Liver (tissue), 3 donors: Measurements from ENCODE around the gene VPREB1.
"Not testable (repeated sequence)": the region's sequence is repeated elsewhere in the genome, so short reads cannot be mapped to it uniquely, and the experiment has no call there.

Experiments used
- FOXA1 ChIP-seq: IDR thresholded peaks from 2 replicates; pipeline ENCODE4 v1.6.1; 2016; ENCODE audit warnings: antibody characterized with exemption
- JUND ChIP-seq, 2 donors: IDR thresholded peaks; 2 replicates each; pipeline ENCODE4 v1.6.1; 2016; ENCODE audit warnings: antibody characterized with exemption in 2 of 2
- YY1 ChIP-seq: IDR thresholded peaks from 2 replicates; pipeline ENCODE4 v1.6.1; 2016; ENCODE audit warnings: antibody characterized with exemption, mild to moderate bottlenecking
- TF ChIP-seq, protein P1 (sequence below): fragments of 150-350 bp; IDR thresholded peaks from 2 replicates; pipeline ENCODE4 v1.5.1; 2017; ENCODE audit warnings: improper control_type of control experiment, low read depth, low read length; ENCODE audit not compliant: missing input control
- TF ChIP-seq, protein P2 (sequence below): IDR thresholded peaks from 2 replicates; pipeline ENCODE4 v1.6.1; 2016; ENCODE audit warnings: antibody characterized with exemption
- donor health status: healthy.
- donor health status: healthy.

DNA sequence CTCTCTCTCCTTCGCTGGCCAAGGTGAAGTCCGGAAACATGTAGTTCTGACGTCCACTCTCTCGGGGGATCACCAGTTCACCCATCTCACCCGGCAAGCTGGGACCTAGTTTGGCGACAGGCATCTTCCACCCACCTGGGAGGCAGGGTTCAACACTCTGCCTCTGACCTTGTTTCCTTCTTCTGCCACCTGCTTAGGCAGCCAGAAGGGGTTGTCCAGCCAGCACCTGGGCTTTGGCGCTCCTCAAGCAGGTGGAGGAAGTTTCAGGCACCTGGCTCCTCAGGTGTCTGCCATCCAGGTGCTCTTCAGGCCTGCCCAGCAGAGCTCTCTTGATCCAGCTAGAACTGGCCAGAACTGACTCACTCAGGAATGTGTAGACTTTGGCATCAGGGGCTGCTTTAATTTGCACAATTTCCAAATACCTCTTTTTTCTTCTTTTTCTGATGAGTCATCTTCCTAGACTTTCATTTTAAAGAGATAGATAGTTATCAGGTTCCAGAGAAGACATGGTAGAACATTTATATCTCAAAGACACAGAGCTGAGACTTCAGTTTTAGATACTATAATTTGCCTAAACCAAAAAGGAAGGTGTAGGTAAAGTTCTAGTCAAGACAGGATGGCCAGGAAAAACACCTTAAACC lies 25.6 kb downstream of the VPREB1 start:
- TF ChIP-seq, protein P1, sequence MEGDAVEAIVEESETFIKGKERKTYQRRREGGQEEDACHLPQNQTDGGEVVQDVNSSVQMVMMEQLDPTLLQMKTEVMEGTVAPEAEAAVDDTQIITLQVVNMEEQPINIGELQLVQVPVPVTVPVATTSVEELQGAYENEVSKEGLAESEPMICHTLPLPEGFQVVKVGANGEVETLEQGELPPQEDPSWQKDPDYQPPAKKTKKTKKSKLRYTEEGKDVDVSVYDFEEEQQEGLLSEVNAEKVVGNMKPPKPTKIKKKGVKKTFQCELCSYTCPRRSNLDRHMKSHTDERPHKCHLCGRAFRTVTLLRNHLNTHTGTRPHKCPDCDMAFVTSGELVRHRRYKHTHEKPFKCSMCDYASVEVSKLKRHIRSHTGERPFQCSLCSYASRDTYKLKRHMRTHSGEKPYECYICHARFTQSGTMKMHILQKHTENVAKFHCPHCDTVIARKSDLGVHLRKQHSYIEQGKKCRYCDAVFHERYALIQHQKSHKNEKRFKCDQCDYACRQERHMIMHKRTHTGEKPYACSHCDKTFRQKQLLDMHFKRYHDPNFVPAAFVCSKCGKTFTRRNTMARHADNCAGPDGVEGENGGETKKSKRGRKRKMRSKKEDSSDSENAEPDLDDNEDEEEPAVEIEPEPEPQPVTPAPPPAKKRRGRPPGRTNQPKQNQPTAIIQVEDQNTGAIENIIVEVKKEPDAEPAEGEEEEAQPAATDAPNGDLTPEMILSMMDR = not testable (repeated sequence)
- TF ChIP-seq, protein P2, sequence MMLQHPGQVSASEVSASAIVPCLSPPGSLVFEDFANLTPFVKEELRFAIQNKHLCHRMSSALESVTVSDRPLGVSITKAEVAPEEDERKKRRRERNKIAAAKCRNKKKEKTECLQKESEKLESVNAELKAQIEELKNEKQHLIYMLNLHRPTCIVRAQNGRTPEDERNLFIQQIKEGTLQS = not testable (repeated sequence)
- TF ChIP-seq FOXA1, YY1: not testable (repeated sequence)
- TF ChIP-seq JUND (IDR thresholded peaks at IDR 0.05) = peak in 1 of 2 donors; percentile 10
